ENCODE measurements around the gene NBR1. TPM values are rescaled to one million over a fixed set of nuclear protein-coding genes. Genes with fewer than 3 reads are reported as not detected.
"Not testable (repeated sequence)": the region's sequence is repeated elsewhere in the genome, so short reads cannot be mapped to it uniquely, and the experiment has no call there.

Gene NBR1
- total RNA-seq, 5 donors from 2014 or later (not counting 1 experiment from before 2014, with no cell fraction given) = 51.5 to 82.2 (median 80.1) TPM

GRCh38 chr17:43129671-43130010, 41.4 kb upstream of the NBR1 start:
- POLR2A ChIA-PET = no interaction called here

GRCh38 chr17:43132117-43132516, 38.9 kb upstream of the NBR1 start:
- no peaks in the 10 kb centered on the region for H3K9me3 ChIP-seq
- no peaks in the 10 kb centered on the region for H3K9me3 Mint-ChIP-seq
- no peaks in the 10 kb centered on the region for H3K4me1 ChIP-seq (ENCODE audit: control insufficient read depth in 1 of 2, extremely low read depth in 1 of 2, insufficient read depth in 2 of 2, low read length in 2 of 2)
- peaks cover 5 to 24% of the 10 kb centered on the region in 2 donors for H3K36me3 ChIP-seq (ENCODE audit: control insufficient read depth in 2 of 2, extremely low read depth in 1 of 2, insufficient read depth in 1 of 2, low read length in 1 of 2)
- H3K4me3 Mint-ChIP-seq = no peak overlapping the region
- peaks cover 24% of the 10 kb centered on the region for H3K36me3 Mint-ChIP-seq
- DNase-seq (no peak), ATAC-seq (replicated peaks in 1 of 4) (no peak)
- no peak overlapping the region for H3K27ac ChIP-seq (ENCODE audit: low read length)
- no peak overlapping the region for H3K4me3 ChIP-seq (ENCODE audit: control insufficient read depth in 1 of 2, extremely low read depth in 1 of 2, low read length in 1 of 2)
- POLR2A ChIA-PET = no interaction called here
- CTCF ChIA-PET = no interaction called here
- H3K27me3 Mint-ChIP-seq = no peaks in the 10 kb centered on the region
- WGBS (ENCODE audit: insufficient coverage) = no CpG with 5 or more reads among the region's 2 CpGs
- no peak overlapping the region for H3K27ac Mint-ChIP-seq
- H3K4me1 Mint-ChIP-seq = peaks cover 6 to 29% (median 23%) of the 10 kb centered on the region in 3 donors
- H3K27me3 ChIP-seq (replicated peaks in 1 of 2; ENCODE audit: control insufficient read depth in 2 of 2, extremely low read depth in 1 of 2, insufficient read depth in 2 of 2, low read length in 1 of 2) = no peaks in the 10 kb centered on the region

More at GRCh38 chr17:43129671-43130010, 41.4 kb upstream of the NBR1 start:
- H3K4me3 Mint-ChIP-seq = no peak overlapping the region
- H3K4me1 Mint-ChIP-seq = peaks cover 21 to 37% (median 30%) of the 10 kb centered on the region in 3 donors
- Histone ChIP-seq H3K36me3 (ENCODE audit: control insufficient read depth in 2 of 2, extremely low read depth in 1 of 2, insufficient read depth in 1 of 2, low read length in 1 of 2) (peaks cover 5 to 17% of the 10 kb centered on the region in 2 donors), H3K27me3 (replicated peaks in 1 of 2; ENCODE audit: control insufficient read depth in 2 of 2, extremely low read depth in 1 of 2, insufficient read depth in 2 of 2, low read length in 1 of 2) (no peaks in the 10 kb centered on the region), H3K4me1 (ENCODE audit: control insufficient read depth in 1 of 2, extremely low read depth in 1 of 2, insufficient read depth in 2 of 2, low read length in 2 of 2) (peaks cover 7 to 19% of the 10 kb centered on the region in 2 experiments), H3K9me3 (no peaks in the 10 kb centered on the region), H3K27ac (ENCODE audit: low read length) (no peak overlapping the region), H3K4me3 (ENCODE audit: control insufficient read depth in 1 of 2, extremely low read depth in 1 of 2, low read length in 1 of 2) (no peak overlapping the region)
- no peak overlapping the region for H3K27ac Mint-ChIP-seq
- ATAC-seq (replicated peaks in 1 of 4) (no peak), DNase-seq (no peak)
- CTCF ChIA-PET = no interaction called here
- H3K36me3 Mint-ChIP-seq = peaks cover 20% of the 10 kb centered on the region
- 95% methylated on average over 11 of the region's 11 CpGs for WGBS (ENCODE audit: insufficient coverage)
- H3K27me3 Mint-ChIP-seq = no peaks in the 10 kb centered on the region
- no peaks in the 10 kb centered on the region for H3K9me3 Mint-ChIP-seq

GRCh38 chr17:43133439-43133838, 37.6 kb upstream of the NBR1 start:
- H3K27me3 ChIP-seq (replicated peaks in 1 of 2; ENCODE audit: control insufficient read depth in 2 of 2, extremely low read depth in 1 of 2, insufficient read depth in 2 of 2, low read length in 1 of 2); H3K27ac ChIP-seq (ENCODE audit: low read length); H3K4me3 Mint-ChIP-seq; H3K9me3 Mint-ChIP-seq; H3K27ac Mint-ChIP-seq; H3K9me3 ChIP-seq; DNase-seq; ATAC-seq (replicated peaks in 1 of 4); H3K4me1 ChIP-seq (ENCODE audit: control insufficient read depth in 1 of 2, extremely low read depth in 1 of 2, insufficient read depth in 2 of 2, low read length in 2 of 2); H3K27me3 Mint-ChIP-seq; H3K4me3 ChIP-seq (ENCODE audit: control insufficient read depth in 1 of 2, extremely low read depth in 1 of 2, low read length in 1 of 2): not testable (repeated sequence)
- ChIA-PET CTCF (interaction anchor here (0.5 to 0.6 kb wide), 2 partner anchors 12 to 1056 kb away, joined by 5 to 10 read pairs; no protein-coding TSS in a partner anchor), POLR2A (interaction anchor here in 1 of 2 donors (0.6 kb wide), 1 partner anchor 18 kb away, joined by 6 read pairs; no protein-coding TSS in a partner anchor)
- peaks cover 6 to 19% (median 13%) of the 10 kb centered on the region in 3 donors for H3K4me1 Mint-ChIP-seq
- WGBS (ENCODE audit: insufficient coverage) = 100% methylated on average over 1 of the region's 5 CpGs
- H3K36me3 ChIP-seq (ENCODE audit: control insufficient read depth in 2 of 2, extremely low read depth in 1 of 2, insufficient read depth in 1 of 2, low read length in 1 of 2) = peaks cover 4 to 24% of the 10 kb centered on the region in 2 donors
- peaks cover 18% of the 10 kb centered on the region for H3K36me3 Mint-ChIP-seq

- Mint-ChIP-seq H3K4me3 (no peak overlapping the region), H3K36me3 (peaks cover 17% of the 10 kb centered on the region), H3K9me3 (no peaks in the 10 kb centered on the region), H3K27ac (no peak overlapping the region), H3K4me1 (peaks cover 6 to 12% (median 11%) of the 10 kb centered on the region in 3 donors), H3K27me3 (no peaks in the 10 kb centered on the region)
- no peaks in the 10 kb centered on the region for H3K9me3 ChIP-seq
- DNase-seq (no peak), ATAC-seq (replicated peaks in 1 of 4) (no peak)
- CTCF ChIA-PET = no interaction called here
- H3K4me3 ChIP-seq (ENCODE audit: control insufficient read depth in 1 of 2, extremely low read depth in 1 of 2, low read length in 1 of 2) = no peak overlapping the region
- no peaks in the 10 kb centered on the region for H3K4me1 ChIP-seq (ENCODE audit: control insufficient read depth in 1 of 2, extremely low read depth in 1 of 2, insufficient read depth in 2 of 2, low read length in 2 of 2)
- no peaks in the 10 kb centered on the region for H3K27me3 ChIP-seq (replicated peaks in 1 of 2; ENCODE audit: control insufficient read depth in 2 of 2, extremely low read depth in 1 of 2, insufficient read depth in 2 of 2, low read length in 1 of 2)
- peaks cover 0 to 18% of the 10 kb centered on the region in 2 donors for H3K36me3 ChIP-seq (ENCODE audit: control insufficient read depth in 2 of 2, extremely low read depth in 1 of 2, insufficient read depth in 1 of 2, low read length in 1 of 2)
- WGBS (ENCODE audit: insufficient coverage) = 96% methylated on average over 21 of the region's 25 CpGs
- no peak overlapping the region for H3K27ac ChIP-seq (ENCODE audit: low read length)
- POLR2A ChIA-PET = no interaction called here
Observed at GRCh38 chr17:43134774-43135453, 36.1 kb upstream of the NBR1 start.

- H3K27me3 ChIP-seq (replicated peaks in 1 of 2; ENCODE audit: control insufficient read depth in 2 of 2, extremely low read depth in 1 of 2, insufficient read depth in 2 of 2, low read length in 1 of 2) = no peaks in the 10 kb centered on the region
- no peak overlapping the region for H3K4me3 ChIP-seq (ENCODE audit: control insufficient read depth in 1 of 2, extremely low read depth in 1 of 2, low read length in 1 of 2)
- DNase-seq = no peak
- ATAC-seq (replicated peaks in 1 of 4) = no peak
- no peak overlapping the region for H3K27ac ChIP-seq (ENCODE audit: low read length)
- H3K4me1 ChIP-seq (ENCODE audit: control insufficient read depth in 1 of 2, extremely low read depth in 1 of 2, insufficient read depth in 2 of 2, low read length in 2 of 2) = no peaks in the 10 kb centered on the region
- ChIA-PET CTCF (no interaction called here), POLR2A (no interaction called here)
- peaks cover 17% of the 10 kb centered on the region for H3K36me3 Mint-ChIP-seq
- no peaks in the 10 kb centered on the region for H3K9me3 ChIP-seq
- H3K9me3 Mint-ChIP-seq = no peaks in the 10 kb centered on the region
- H3K27ac Mint-ChIP-seq = no peak overlapping the region
- peaks cover 0 to 18% of the 10 kb centered on the region in 2 donors for H3K36me3 ChIP-seq (ENCODE audit: control insufficient read depth in 2 of 2, extremely low read depth in 1 of 2, insufficient read depth in 1 of 2, low read length in 1 of 2)
- no peak overlapping the region for H3K4me3 Mint-ChIP-seq
- no peaks in the 10 kb centered on the region for H3K27me3 Mint-ChIP-seq
- H3K4me1 Mint-ChIP-seq = peaks cover 6 to 12% (median 11%) of the 10 kb centered on the region in 3 donors
- whole genome bisulfite sequencing (ENCODE audit: insufficient coverage) = 100% methylated on average over 9 of the region's 19 CpGs
Observed at GRCh38 chr17:43135454-43135819, 35.6 kb upstream of the NBR1 start.

GRCh38 chr17:43136574-43136973, 34.4 kb upstream of the NBR1 start:
- DNase-seq; CTCF ChIA-PET; H3K27ac Mint-ChIP-seq; H3K4me1 Mint-ChIP-seq; H3K27ac ChIP-seq (ENCODE audit: low read length); POLR2A ChIA-PET; ATAC-seq (replicated peaks in 1 of 4); H3K9me3 ChIP-seq; H3K4me3 ChIP-seq (ENCODE audit: control insufficient read depth in 1 of 2, extremely low read depth in 1 of 2, low read length in 1 of 2); H3K27me3 ChIP-seq (replicated peaks in 1 of 2; ENCODE audit: control insufficient read depth in 2 of 2, extremely low read depth in 1 of 2, insufficient read depth in 2 of 2, low read length in 1 of 2); H3K4me1 ChIP-seq (ENCODE audit: control insufficient read depth in 1 of 2, extremely low read depth in 1 of 2, insufficient read depth in 2 of 2, low read length in 2 of 2); H3K4me3 Mint-ChIP-seq; H3K9me3 Mint-ChIP-seq; H3K27me3 Mint-ChIP-seq: not testable (repeated sequence)
- H3K36me3 ChIP-seq (ENCODE audit: control insufficient read depth in 2 of 2, extremely low read depth in 1 of 2, insufficient read depth in 1 of 2, low read length in 1 of 2) = peaks cover 0 to 18% of the 10 kb centered on the region in 2 donors
- H3K36me3 Mint-ChIP-seq = peaks cover 22% of the 10 kb centered on the region
- WGBS (ENCODE audit: insufficient coverage) = no CpG with 5 or more reads among the region's 3 CpGs
